Ecto neural progenitor cell (in vitro differentiated cells): ENCODE measurements around the gene RNGTT.
"Not testable (repeated sequence)": the region's sequence is repeated elsewhere in the genome, so short reads cannot be mapped to it uniquely, and the experiment has no call there.

ENCODE experiments used
- DNase-seq: peaks from one replicate; pipeline ENCODE4 v3.0.0-alpha.2; 2018; ENCODE audit warnings: low spot score

RNGTT gene

GRCh38 chr6:88716399-88716798, 247.0 kb downstream of the RNGTT start:
- not testable (repeated sequence) for DNase-seq

DNA sequence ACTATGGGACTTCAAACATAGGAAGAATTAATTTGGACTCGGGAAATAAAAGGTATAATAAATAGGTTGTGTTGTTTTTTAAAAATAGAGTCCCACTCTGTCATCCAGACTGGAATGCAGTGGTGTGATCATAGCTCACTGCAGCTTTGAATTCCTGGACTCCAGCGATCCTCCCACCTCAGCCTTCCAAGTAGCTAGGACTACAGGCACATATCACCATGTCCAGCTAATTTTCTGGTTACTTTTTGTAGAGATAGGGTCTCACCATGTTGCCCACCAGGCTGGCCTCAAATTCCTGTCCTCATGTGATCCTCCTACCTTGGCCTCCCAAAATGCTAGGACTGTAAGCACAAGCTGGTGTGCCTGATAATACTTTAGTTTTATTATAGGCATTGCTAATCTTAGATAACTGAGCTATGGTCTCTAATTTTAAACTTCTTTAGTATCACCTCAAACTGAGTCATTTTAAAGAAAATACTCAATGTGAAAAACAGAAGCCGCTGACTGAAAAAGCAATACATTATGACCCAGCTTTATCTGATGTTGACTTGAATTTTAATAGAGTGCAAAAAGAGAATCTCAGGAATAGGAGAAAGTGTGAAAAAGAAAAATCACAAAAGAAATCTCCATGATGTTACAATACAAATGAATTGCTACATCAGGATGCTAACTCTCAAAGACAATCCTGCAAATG, 251.0 kb downstream of the RNGTT start:
- DNase-seq = no peak

DNA sequence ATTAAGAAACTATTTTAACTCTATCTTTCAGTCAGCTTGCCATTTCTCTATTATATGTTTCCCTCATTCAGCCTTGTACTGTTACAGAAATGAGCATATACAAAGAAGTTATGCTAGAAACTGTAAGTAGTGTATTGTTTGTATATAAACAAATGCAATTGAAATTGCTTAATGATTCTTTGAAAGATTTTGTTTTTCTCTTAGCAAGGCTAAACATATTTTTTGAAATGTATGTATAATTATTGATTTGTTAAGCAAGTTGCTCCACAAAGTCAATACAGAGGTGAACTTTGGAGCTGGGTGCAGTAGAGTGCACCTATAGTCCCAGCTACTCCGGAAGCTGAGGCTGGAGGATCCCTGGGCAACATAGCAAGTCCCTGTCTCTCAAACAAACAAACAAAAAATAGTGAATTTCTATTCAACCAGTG, 253.6 kb downstream of the RNGTT start:
- no peak for DNase-seq

- no peak for DNase-seq
Measured at GRCh38 chr6:88708197-88708744, 255.1 kb downstream of the RNGTT start.

DNA sequence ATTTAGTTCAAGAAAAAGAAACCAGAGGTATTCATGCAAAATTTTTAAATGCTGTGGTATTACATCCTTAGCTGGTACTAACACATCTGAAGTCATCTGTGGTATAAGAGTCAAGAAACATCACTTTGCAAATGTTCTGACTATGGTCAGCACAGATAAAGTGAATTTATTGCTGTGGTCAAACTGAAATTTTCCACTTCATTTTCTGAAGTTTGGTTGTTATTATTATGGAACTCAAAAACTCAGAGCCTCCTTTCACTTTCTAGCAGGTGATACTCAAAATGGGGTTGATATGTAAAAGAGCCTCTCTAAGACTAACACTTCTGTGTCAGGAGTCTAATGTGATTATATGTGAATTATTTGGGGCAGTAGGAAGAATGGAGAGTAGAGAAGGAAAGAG, 257.8 kb downstream of the RNGTT start:
- no peak for DNase-seq

DNA sequence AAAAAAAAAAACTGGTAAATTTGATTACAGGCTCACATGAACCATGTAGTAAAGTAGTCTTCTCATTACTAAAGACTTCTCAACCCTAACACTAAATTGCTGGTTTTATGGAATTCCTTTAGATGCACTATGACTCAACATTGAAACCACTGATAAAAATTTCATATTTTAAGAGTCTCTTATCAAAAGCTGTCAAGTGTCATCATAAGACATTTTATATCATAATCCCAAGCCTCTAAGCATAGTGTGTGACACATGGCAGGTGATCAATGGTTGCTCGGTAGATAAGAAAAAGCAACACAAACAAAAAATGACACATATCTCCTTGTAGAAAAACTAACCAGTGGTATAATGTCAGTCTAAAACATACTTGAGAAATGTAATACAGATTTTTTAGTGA, 258.4 kb downstream of the RNGTT start:
- no peak for DNase-seq

DNA sequence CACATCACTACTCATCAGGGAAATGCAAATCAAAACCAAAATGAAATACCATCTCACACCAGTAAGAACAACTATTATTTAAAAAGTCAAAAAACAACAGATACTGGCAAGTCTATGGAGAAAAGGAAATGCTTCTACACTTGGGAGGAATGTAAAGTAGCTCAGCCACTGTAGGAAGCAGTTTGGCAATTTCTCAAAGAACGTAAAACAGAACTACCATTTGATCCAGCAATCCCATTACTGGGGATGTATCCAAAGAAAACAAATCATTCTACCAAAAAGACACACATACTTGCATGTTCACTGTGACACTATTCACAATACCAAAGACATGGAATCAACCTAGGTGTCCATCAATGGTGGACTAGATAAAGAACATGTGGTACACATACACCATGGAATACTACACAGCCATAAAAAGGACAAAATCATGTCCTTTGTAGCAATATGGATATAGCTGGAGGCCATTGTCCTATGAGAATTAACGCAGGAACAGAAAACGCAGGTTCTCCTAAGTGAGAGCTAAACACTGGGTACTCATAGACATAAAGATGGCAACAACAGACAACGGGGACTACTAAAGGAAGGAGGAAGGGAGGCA, 260.4 kb downstream of the RNGTT start:
- no peak for DNase-seq

GRCh38 chr6:88698661-88699060, 264.8 kb downstream of the RNGTT start:
- no peak for DNase-seq

DNA sequence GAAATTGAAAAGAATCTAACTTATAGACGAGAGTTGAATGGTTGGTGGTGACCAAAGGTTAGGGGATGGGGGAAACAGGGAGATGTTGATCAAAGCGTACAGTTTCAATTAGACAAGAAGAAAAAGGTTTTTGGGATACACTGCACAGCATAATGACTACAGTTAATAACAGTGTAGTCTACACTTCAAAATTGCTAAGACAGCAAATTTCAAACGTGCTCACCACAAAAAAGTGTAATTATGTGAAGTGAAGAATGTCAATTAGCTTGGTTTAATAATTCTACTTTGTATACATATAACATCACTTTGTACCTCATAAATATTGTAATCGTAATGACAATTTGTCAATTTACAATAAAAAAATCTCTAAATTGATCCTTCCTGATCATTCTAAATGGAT, 267.5 kb downstream of the RNGTT start:
- DNase-seq = no peak

- no peak for DNase-seq
Measured at GRCh38 chr6:88683734-88684133, 279.7 kb downstream of the RNGTT start.

DNA sequence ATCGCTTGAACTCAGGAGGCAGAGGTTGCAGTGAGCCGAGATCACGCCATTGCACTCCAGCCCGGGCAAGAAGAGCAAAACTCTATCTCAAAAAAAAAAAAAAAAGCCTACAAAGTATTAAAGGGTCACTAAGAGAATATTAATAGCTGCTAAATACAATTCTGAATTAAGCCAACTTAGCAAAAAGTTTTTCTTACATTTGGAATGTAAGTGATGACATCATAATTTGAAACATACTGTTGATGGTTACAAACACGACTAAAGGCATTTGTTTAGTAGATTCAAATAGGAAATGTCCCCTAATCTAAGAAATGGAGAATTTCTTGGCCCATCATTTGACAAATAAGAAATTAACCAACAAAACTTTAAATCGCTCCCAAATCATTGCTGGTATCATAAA, 282.8 kb downstream of the RNGTT start:
- DNase-seq = no peak

DNA sequence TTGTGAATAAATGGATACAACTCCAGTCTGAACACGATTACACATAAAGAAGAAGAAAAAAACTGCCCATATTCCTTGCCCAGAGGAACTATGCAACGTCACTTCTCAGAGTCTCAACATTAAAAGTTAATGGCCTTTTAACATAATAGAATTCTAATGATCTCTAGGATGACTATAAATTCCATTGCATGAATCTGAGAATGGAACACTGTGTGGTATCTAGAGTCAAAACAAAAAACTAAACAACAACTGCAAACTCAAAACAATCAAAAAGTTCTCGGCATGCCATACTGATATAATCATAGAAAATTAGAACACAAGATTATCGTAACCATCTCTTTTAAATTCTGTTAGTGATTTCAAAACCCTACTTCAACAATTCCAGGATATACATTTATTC, 283.6 kb downstream of the RNGTT start:
- DNase-seq = no peak

DNA sequence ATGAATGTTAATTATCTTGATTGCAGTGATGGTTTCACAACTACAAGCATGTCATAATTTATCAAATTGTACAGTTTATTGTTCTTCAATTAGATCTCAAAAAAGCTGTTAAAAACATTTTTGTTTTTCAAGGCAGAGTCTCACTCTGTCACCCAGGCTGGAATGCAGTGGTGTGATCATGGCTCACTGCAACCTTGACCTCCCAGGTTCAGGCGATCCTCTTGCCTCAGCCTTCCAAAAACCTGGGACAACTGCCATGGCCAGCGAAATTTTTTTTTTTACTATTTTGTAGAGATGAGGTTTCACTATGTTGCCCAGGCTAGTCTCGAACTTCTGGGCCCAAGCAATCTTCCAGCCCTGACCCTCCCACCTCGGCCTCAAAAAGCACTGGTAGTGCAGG, 286.1 kb downstream of the RNGTT start:
- no peak for DNase-seq

GRCh38 chr6:88671624-88672023, 291.8 kb downstream of the RNGTT start:
- no peak for DNase-seq

- DNase-seq = no peak
Measured at GRCh38 chr6:88670369-88670768, 293.0 kb downstream of the RNGTT start.

DNA sequence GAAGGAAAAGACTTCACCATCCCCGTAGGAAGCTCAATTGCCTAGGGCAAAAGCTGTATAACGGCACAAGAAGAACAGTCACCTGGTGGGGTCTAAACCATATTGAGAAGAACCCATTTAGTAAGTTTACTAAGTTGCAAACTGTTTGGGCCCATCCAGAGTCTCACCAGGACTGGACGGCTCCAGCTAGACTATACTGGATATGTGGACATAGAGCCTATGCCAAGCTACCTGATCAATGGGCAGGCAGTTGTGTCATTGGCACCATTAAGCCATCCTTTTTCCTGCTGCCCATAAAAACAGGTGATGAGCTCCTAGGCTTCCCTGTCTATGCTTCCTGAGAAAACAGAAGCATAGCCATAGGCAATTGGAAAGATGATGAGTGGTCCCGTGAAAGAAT, 293.9 kb downstream of the RNGTT start:
- DNase-seq = no peak

DNA sequence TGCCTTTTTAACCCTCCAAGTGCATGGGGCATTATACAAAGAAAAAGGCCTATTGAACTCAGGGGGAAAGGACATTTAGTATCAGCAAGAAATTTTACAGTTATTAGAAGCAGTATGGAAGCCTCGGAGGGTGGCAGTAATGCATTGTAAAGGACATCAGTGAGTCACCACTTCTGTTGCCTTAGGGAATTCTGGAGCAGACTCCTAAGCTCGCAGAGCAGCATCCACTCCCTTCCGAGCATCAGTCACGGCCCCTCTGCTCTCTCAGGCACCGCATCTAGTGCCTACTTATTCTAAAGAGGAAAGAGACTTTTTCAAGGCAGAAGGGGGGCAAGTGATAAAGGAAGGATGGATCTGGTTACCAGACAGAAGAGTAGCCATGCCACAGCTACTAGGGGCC, 296.5 kb downstream of the RNGTT start:
- no peak for DNase-seq

- no peak for DNase-seq
Measured at GRCh38 chr6:88665131-88665530, 298.3 kb downstream of the RNGTT start.

DNA sequence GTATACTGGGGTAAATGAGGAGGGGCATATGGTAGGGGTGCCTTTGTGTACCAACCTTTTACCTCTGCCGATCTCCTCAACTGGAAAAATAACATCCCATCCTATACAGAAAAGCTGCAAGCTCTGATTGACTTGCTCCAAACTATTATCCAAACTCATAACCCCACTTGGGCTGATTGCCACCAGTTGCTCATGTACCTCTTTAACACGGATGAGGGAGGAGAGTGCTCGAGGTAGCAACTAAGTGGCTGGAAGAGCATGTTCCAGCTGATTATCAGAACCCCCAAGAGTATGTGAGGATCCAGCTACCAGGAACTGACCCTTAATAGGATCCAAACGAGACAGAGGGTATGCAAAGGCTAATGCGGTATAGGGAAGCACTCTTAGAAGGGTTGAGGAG, 299.6 kb downstream of the RNGTT start:
- no peak for DNase-seq

DNA sequence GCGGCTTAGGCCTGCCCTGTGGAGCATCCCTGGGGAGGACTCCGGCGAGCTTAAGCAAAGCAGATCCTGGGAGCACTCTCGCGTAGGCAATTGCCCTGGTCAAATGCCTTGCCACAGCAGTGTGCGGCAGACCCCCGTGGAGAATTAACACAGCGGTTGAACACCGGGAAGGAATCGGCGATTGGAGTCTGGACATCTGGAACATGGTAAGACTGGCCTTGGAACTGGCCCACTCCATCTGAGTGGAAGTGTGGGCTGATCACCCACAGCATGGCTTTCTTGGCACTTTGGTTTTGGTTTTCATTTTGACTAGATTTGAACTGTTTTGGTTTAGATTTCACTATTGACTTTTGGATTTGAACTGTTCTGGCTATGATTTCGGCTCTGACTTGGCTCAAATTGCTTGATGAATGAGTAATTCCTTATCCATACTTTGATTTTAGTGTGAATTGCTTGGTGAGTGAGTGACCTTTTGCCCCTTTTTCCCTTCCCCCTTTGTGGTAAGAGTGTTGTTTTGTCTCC, 300.7 kb downstream of the RNGTT start:
- no peak for DNase-seq

GRCh38 chr6:88662163-88662580, 301.2 kb downstream of the RNGTT start:
- no peak for DNase-seq

GRCh38 chr6:88661136-88661535, 302.3 kb downstream of the RNGTT start:
- no peak for DNase-seq

- no peak for DNase-seq
Measured at GRCh38 chr6:88655586-88655985, 307.8 kb downstream of the RNGTT start.

GRCh38 chr6:88653936-88654335, 309.5 kb downstream of the RNGTT start:
- DNase-seq = no peak
